Ovary (tissue), 1 donor: Measurements from ENCODE around the gene MYDGF.

Experiments
- EP300 ChIP-seq: sonication (generic); formaldehyde crosslinking; IDR thresholded peaks from one replicate; pipeline ENCODE4 v1.6.1; 2017; ENCODE audit warnings: antibody characterized with exemption
- POLR2A ChIP-seq: fragments of 450-650 bp; IDR thresholded peaks from one replicate; pipeline ENCODE4 v1.6.1; 2017; ENCODE audit warnings: antibody characterized with exemption, mild to moderate bottlenecking, moderate library complexity

DNA sequence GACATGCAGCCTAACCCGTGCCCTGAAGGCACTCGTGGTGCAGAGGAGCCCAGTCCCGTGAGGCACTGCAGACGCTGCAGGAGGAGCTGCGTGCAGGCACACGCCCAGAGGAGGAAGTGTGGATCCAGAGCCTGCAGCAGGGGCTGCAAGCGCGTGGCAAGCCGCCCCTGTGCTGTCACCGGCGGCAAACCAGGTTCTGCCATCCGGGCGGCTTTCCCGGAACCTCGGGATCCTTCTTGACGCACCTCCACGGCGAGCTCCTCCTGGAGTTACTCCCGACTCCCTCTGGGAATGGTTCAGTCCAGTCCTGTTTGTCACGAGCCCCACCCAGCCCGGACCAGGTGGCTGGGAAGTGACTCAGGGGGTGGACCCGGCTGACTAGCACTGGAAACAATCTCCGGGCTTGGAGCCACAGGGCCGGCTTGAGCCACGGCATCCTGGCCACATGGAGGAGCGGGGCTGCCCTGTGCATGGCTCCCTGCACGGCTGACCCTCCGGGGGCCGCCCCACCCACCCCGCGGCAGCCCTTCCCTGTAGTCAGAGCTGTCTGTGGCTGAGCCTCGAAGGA is 43.3 kb upstream of the MYDGF start:
- no peak for TF ChIP-seq POLR2A
- no peak for TF ChIP-seq EP300
